Activated naive CD4-positive, alpha-beta T cell treated with anti-CD3 and anti-CD28 coated beads, Interleukin-2, amount 50 U/mL, for 72 hours (primary cell): ENCODE data around the gene ZNF783. TPM values are rescaled to one million over a fixed set of nuclear protein-coding genes. Genes with fewer than 3 reads are reported as not detected.

Source experiments
- ATAC-seq, 2 donors: fragments of 150-1000 bp; cut with Tn5 transposase; 2 replicates each; pipeline ENCODE4 v1.10.0; 2021; ENCODE audit warnings: mild to moderate bottlenecking in 2 of 2, moderate library complexity in 2 of 2
- DNase-seq, 2 donors: peaks; one replicate each; pipeline ENCODE4 v3.0.0; 2021 to 2022; ENCODE audit warnings: low spot score in 2 of 2
- H3K27ac Mint-ChIP-seq, 2 donors: one replicate each; pipeline ENCODE4 v1.8.0; 2022; ENCODE audit warnings: mild to moderate bottlenecking in 2 of 2, mixed read lengths in 2 of 2
- H3K36me3 Mint-ChIP-seq, 2 donors: one replicate each; pipeline ENCODE4 v1.8.0; 2022; ENCODE audit warnings: mixed read lengths in 2 of 2
- H3K9me3 Mint-ChIP-seq, 2 donors: one replicate each; pipeline ENCODE4 v1.8.0; 2022; ENCODE audit warnings: mixed read lengths in 2 of 2
- total RNA-seq, 2 donors: library from RNA; stranded (reverse); gene quantifications; one replicate each; pipeline ENCODE4 v1.2.3, GENCODE V29; 2022

Gene ZNF783
- total RNA-seq, 2 donors from 2014 or later = 7.6 to 18.2 TPM

- Mint-ChIP-seq H3K27ac (no peak overlapping the region), H3K9me3 (no peaks in the 10 kb centered on the region), H3K36me3 (no peaks in the 10 kb centered on the region)
- DNase-seq (no peak), ATAC-seq (no peak)
These were observed 25.6 kb downstream of the ZNF783 start for GRCh38 chr7:149287622-149288021.

- Mint-ChIP-seq H3K36me3 (no peaks in the 10 kb centered on the region), H3K9me3 (no peaks in the 10 kb centered on the region), H3K27ac (peak overlapping the region in 1 of 2 donors; percentile 9)
- DNase-seq = no peak
- no peak for ATAC-seq
These were observed 27.3 kb downstream of the ZNF783 start for GRCh38 chr7:149289262-149289661.

GRCh38 chr7:149289856-149290255 is 27.9 kb downstream of the ZNF783 start:
- Mint-ChIP-seq H3K36me3 (no peaks in the 10 kb centered on the region), H3K27ac (no peak overlapping the region), H3K9me3 (no peaks in the 10 kb centered on the region)
- ATAC-seq = no peak
- no peak for DNase-seq

- no peaks in the 10 kb centered on the region for H3K36me3 Mint-ChIP-seq
- no peak overlapping the region for H3K27ac Mint-ChIP-seq
- no peaks in the 10 kb centered on the region for H3K9me3 Mint-ChIP-seq
- ATAC-seq (peak in 1 of 2 donors; percentile 82), DNase-seq (no peak)
These were observed 29.2 kb downstream of the ZNF783 start for GRCh38 chr7:149291036-149291780.

- H3K9me3 Mint-ChIP-seq = peaks cover 0 to 1% of the 10 kb centered on the region in 2 donors
- DNase-seq = no peak
- H3K27ac Mint-ChIP-seq = peak overlapping the region in 1 of 2 donors; percentile 87
- no peak for ATAC-seq
- peaks cover 0 to 2% of the 10 kb centered on the region in 2 donors for H3K36me3 Mint-ChIP-seq
These were observed 29.9 kb downstream of the ZNF783 start for GRCh38 chr7:149291781-149292461.

GRCh38 chr7:149292462-149292823 is 30.4 kb downstream of the ZNF783 start:
- H3K9me3 Mint-ChIP-seq = peaks cover 0 to 3% of the 10 kb centered on the region in 2 donors
- H3K36me3 Mint-ChIP-seq = peaks cover 0 to 8% of the 10 kb centered on the region in 2 donors
- peak overlapping the region in 1 of 2 donors; percentile 87 for H3K27ac Mint-ChIP-seq
- ATAC-seq (no peak), DNase-seq (no peak)

- Mint-ChIP-seq H3K27ac (peak overlapping the region in 1 of 2 donors; percentile 39), H3K36me3 (peaks cover 0 to 14% of the 10 kb centered on the region in 2 donors), H3K9me3 (peaks cover 0 to 9% of the 10 kb centered on the region in 2 donors)
- no peak for ATAC-seq
- DNase-seq = no peak
These were observed 31.3 kb downstream of the ZNF783 start for GRCh38 chr7:149293338-149293737.

- Mint-ChIP-seq H3K27ac (no peak overlapping the region), H3K36me3 (peaks cover 0 to 21% of the 10 kb centered on the region in 2 donors), H3K9me3 (peaks cover 0 to 16% of the 10 kb centered on the region in 2 donors)
- no peak for DNase-seq
- no peak for ATAC-seq
These were observed 32.1 kb downstream of the ZNF783 start for GRCh38 chr7:149293946-149294633.

GRCh38 chr7:149294634-149295480 is 32.9 kb downstream of the ZNF783 start:
- H3K36me3 Mint-ChIP-seq = peaks cover 0 to 21% of the 10 kb centered on the region in 2 donors
- DNase-seq = no peak
- H3K9me3 Mint-ChIP-seq = peaks cover 0 to 17% of the 10 kb centered on the region in 2 donors
- H3K27ac Mint-ChIP-seq = peak overlapping the region; percentile 30 to 65
- no peak for ATAC-seq

GRCh38 chr7:149295481-149295850 is 33.5 kb downstream of the ZNF783 start:
- Mint-ChIP-seq H3K9me3 (peaks cover 0 to 17% of the 10 kb centered on the region in 2 donors), H3K27ac (peak overlapping the region; percentile 30 to 65), H3K36me3 (peaks cover 0 to 21% of the 10 kb centered on the region in 2 donors)
- DNase-seq (no peak), ATAC-seq (no peak)

GRCh38 chr7:149296368-149296767 is 34.4 kb downstream of the ZNF783 start:
- H3K9me3 Mint-ChIP-seq = peaks cover 0 to 17% of the 10 kb centered on the region in 2 donors
- peaks cover 0 to 21% of the 10 kb centered on the region in 2 donors for H3K36me3 Mint-ChIP-seq
- DNase-seq (no peak), ATAC-seq (no peak)
- peak overlapping the region; percentile 30 to 36 for H3K27ac Mint-ChIP-seq

- peak; percentile 90 to 92 for ATAC-seq
These were observed 35.2 kb downstream of the ZNF783 start for GRCh38 chr7:149297034-149297755.

GRCh38 chr7:149300620-149301285 is 38.8 kb downstream of the ZNF783 start:
- H3K36me3 Mint-ChIP-seq = peaks cover 0 to 21% of the 10 kb centered on the region in 2 donors
- ATAC-seq = no peak

More at GRCh38 chr7:149297034-149297755, 35.2 kb downstream of the ZNF783 start:
- peak in 1 of 2 donors; percentile 46 for DNase-seq
- Mint-ChIP-seq H3K9me3 (peaks cover 0 to 17% of the 10 kb centered on the region in 2 donors), H3K27ac (peak overlapping the region; percentile 78 to 98), H3K36me3 (peaks cover 0 to 21% of the 10 kb centered on the region in 2 donors)

GRCh38 chr7:149302222-149302621 is 40.2 kb downstream of the ZNF783 start:
- DNase-seq = peak in 1 of 2 donors; percentile 28
- Mint-ChIP-seq H3K36me3 (peaks cover 0 to 16% of the 10 kb centered on the region in 2 donors), H3K9me3 (peaks cover 0 to 14% of the 10 kb centered on the region in 2 donors), H3K27ac (no peak overlapping the region)
- ATAC-seq = no peak

More at GRCh38 chr7:149300620-149301285, 38.8 kb downstream of the ZNF783 start:
- no peak for DNase-seq
- Mint-ChIP-seq H3K27ac (no peak overlapping the region), H3K9me3 (peaks cover 0 to 17% of the 10 kb centered on the region in 2 donors)

GRCh38 chr7:149302865-149303264 is 40.9 kb downstream of the ZNF783 start:
- H3K27ac Mint-ChIP-seq = no peak overlapping the region
- ATAC-seq (no peak), DNase-seq (peak in 1 of 2 donors; percentile 18)
- H3K36me3 Mint-ChIP-seq = peaks cover 0 to 12% of the 10 kb centered on the region in 2 donors
- peaks cover 0 to 13% of the 10 kb centered on the region in 2 donors for H3K9me3 Mint-ChIP-seq
